IgD-negative memory B cell (primary cell): ENCODE data around the gene WNT8A. TPM values are rescaled to one million over a fixed set of nuclear protein-coding genes. Genes with fewer than 3 reads are reported as not detected.
A peak's percentile ranks its signal among the peaks of the same experiment; 100 is the strongest.
"Not testable (repeated sequence)": the region's sequence is repeated elsewhere in the genome, so short reads cannot be mapped to it uniquely, and the experiment has no call there.

Source experiments
- H3K27ac Mint-ChIP-seq, 3 donors: one replicate each; pipeline ENCODE4 v1.8.0; 2020 to 2022; ENCODE audit warnings: mild to moderate bottlenecking in 3 of 3, mixed read lengths in 3 of 3, moderate library complexity in 1 of 3
- H3K27me3 Mint-ChIP-seq: one replicate; pipeline ENCODE4 v1.8.0; 2021; ENCODE audit warnings: mixed read lengths
- H3K36me3 Mint-ChIP-seq: one replicate; pipeline ENCODE4 v1.8.0; 2020; ENCODE audit warnings: mild to moderate bottlenecking, mixed read lengths
- H3K4me1 Mint-ChIP-seq, 3 donors: one replicate each; pipeline ENCODE4 v1.8.0; 2020 to 2022; ENCODE audit warnings: mixed read lengths in 3 of 3, mild to moderate bottlenecking in 1 of 3
- H3K4me3 Mint-ChIP-seq, 4 donors: one replicate each; pipeline ENCODE4 v1.8.0; 2020 to 2022; ENCODE audit warnings: mild to moderate bottlenecking in 4 of 4, mixed read lengths in 4 of 4, moderate library complexity in 3 of 4
- H3K9me3 Mint-ChIP-seq, 3 donors: one replicate each; pipeline ENCODE4 v1.8.0; 2020 to 2021; ENCODE audit warnings: mixed read lengths in 3 of 3, mild to moderate bottlenecking in 1 of 3
- polyA plus RNA-seq: library from polyadenylated mRNA; unstranded; fragments of 300-500 nt; fragmentation: Illumina TruSeq; gene quantifications from one replicate; pipeline ENCODE4 v1.2.3, GENCODE V29; 2021

Gene WNT8A
- polyA plus RNA-seq, 1 donor from 2014 or later: not detected

- H3K27me3 Mint-ChIP-seq: no peaks in the 10 kb centered on the region
- no peak overlapping the region for H3K4me3 Mint-ChIP-seq
- no peaks in the 10 kb centered on the region for H3K36me3 Mint-ChIP-seq
These were observed 14.9 kb upstream of the WNT8A start for GRCh38 chr5:138068742-138069600.

DNA sequence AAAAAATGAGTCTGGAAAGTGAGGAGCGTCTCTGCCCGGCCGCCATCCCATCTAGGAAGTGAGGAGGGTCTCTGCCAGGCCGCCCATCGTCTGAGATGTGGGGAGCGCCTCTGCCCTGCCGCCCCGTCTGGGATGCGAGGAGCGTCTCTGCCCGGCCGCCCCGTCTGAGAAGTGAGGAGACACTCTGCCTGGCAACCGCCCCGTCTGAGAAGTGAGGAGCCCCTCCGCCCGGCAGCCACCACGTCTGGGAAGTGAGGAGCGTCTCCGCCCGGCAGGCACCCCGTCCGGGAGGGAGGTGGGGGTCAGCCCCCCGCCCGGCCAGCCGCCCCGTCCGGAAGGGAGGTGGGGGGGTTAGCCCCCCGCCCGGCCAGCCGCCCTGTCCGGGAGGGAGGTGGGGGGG, 13.8 kb upstream of the WNT8A start:
- H3K4me3 Mint-ChIP-seq, H3K9me3 Mint-ChIP-seq, H3K27ac Mint-ChIP-seq, H3K27me3 Mint-ChIP-seq, H3K4me1 Mint-ChIP-seq, H3K36me3 Mint-ChIP-seq: not testable (repeated sequence)

More at GRCh38 chr5:138068742-138069600, 14.9 kb upstream of the WNT8A start:
- Mint-ChIP-seq H3K4me1 (peaks cover 3 to 9% (median 5%) of the 10 kb centered on the region in 3 donors), H3K9me3 (no peaks in the 10 kb centered on the region), H3K27ac (no peak overlapping the region)

- Mint-ChIP-seq H3K4me3 (no peak overlapping the region), H3K36me3 (no peaks in the 10 kb centered on the region), H3K4me1 (peaks cover 5 to 11% (median 9%) of the 10 kb centered on the region in 3 donors), H3K9me3 (no peaks in the 10 kb centered on the region), H3K27ac (no peak overlapping the region), H3K27me3 (no peaks in the 10 kb centered on the region)
These were observed 6.7 kb upstream of the WNT8A start for GRCh38 chr5:138077064-138077696.

DNA sequence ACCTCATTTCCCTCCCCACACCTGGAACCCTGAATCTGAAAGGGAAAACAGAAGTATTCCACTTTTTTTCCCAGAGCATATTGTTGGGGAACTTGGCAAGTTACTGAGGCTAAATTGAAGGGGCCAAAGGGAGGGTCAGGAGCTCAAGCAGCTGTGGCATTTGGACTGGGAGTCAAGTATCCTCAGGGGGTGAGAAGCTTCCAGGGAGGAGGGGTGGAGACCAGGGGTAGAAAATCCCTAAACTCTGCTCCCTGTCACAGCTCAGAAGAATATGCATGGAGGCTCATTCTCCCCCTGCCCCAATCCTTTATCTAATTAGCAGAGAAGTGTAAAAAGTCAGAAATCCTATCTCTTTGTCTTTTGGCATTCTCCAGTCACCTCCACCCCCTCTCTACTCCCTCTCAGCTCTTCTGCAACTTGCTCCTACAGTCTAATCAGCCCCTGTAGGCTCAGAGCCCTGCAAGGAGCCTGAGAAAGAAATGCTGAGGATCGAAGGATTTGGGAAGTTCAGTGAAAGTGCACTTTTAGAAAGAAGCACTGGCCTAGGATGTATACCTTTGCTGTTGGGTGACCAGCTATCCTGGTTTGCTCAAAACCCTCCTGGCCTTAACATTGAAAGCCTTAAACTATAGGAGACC, 5.7 kb upstream of the WNT8A start:
- Mint-ChIP-seq H3K9me3 (no peaks in the 10 kb centered on the region), H3K27me3 (no peaks in the 10 kb centered on the region), H3K4me3 (no peak overlapping the region), H3K36me3 (no peaks in the 10 kb centered on the region), H3K27ac (no peak overlapping the region), H3K4me1 (peaks cover 5 to 11% (median 9%) of the 10 kb centered on the region in 3 donors)

- Mint-ChIP-seq H3K4me3 (no peak overlapping the region), H3K27me3 (no peaks in the 10 kb centered on the region), H3K4me1 (peaks cover 5 to 11% (median 9%) of the 10 kb centered on the region in 3 donors), H3K9me3 (no peaks in the 10 kb centered on the region), H3K36me3 (peaks cover 2% of the 10 kb centered on the region), H3K27ac (peak overlapping the region in 2 of 3 donors; percentile 31 to 89)
These were observed 1.8 kb upstream of the WNT8A start for GRCh38 chr5:138082033-138082432.

- no peaks in the 10 kb centered on the region for H3K36me3 Mint-ChIP-seq
- H3K4me1 Mint-ChIP-seq: no peaks in the 10 kb centered on the region
- no peak overlapping the region for H3K4me3 Mint-ChIP-seq
- no peaks in the 10 kb centered on the region for H3K9me3 Mint-ChIP-seq
- H3K27ac Mint-ChIP-seq: no peak overlapping the region
- H3K27me3 Mint-ChIP-seq: peaks cover 4% of the 10 kb centered on the region
These were observed 7.9 kb downstream of the WNT8A start for GRCh38 chr5:138091685-138092084.

DNA sequence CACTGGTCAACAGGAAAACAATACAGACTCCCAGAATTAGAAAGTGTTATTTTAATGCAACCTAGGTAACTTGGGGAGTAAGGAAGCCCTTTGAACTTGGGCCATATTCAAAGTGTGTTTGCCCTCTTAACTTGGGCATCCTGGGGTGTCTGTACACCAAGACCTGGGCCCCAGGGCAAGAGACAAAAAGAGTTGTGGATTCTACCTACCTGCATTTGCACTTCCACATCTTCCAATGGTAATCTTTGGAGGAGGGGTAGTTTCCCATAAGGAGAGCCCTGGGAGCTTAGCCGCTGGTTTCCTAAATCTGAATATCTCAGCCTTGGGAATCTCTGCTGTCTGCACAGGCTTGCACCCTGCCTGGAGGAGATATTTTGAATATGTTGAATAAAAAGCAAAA, 8.5 kb downstream of the WNT8A start:
- Mint-ChIP-seq H3K27ac (no peak overlapping the region), H3K27me3 (peaks cover 6% of the 10 kb centered on the region), H3K4me3 (no peak overlapping the region), H3K9me3 (no peaks in the 10 kb centered on the region), H3K4me1 (no peaks in the 10 kb centered on the region), H3K36me3 (no peaks in the 10 kb centered on the region)

DNA sequence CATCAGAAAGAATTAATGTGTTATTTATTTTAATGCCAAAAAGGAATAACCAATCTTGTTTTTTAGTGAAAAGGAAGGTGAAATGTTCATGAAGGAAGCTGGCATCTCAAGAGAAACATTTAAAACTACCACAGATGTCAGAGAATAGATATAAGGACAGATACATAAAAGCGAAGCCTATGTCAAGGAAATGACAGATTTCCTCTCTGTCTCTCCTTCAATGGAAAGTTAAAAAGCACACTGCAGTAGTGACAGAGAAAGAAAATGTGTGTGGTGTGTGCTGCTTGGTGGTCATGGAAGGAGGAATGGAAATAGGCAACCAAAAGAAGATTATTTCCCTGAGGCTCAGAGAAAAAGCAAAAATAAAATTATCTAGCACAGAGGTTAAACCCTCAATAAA, 9.2 kb downstream of the WNT8A start:
- Mint-ChIP-seq H3K9me3 (no peaks in the 10 kb centered on the region), H3K27ac (no peak overlapping the region), H3K36me3 (no peaks in the 10 kb centered on the region), H3K4me1 (no peaks in the 10 kb centered on the region), H3K27me3 (peaks cover 6% of the 10 kb centered on the region), H3K4me3 (no peak overlapping the region)

- no peak overlapping the region for H3K4me3 Mint-ChIP-seq
- H3K9me3 Mint-ChIP-seq: no peaks in the 10 kb centered on the region
- H3K36me3 Mint-ChIP-seq: peaks cover 3% of the 10 kb centered on the region
- H3K27me3 Mint-ChIP-seq: peaks cover 8% of the 10 kb centered on the region
- H3K4me1 Mint-ChIP-seq: no peaks in the 10 kb centered on the region
- H3K27ac Mint-ChIP-seq: no peak overlapping the region
These were observed 11.5 kb downstream of the WNT8A start for GRCh38 chr5:138095100-138095907.

DNA sequence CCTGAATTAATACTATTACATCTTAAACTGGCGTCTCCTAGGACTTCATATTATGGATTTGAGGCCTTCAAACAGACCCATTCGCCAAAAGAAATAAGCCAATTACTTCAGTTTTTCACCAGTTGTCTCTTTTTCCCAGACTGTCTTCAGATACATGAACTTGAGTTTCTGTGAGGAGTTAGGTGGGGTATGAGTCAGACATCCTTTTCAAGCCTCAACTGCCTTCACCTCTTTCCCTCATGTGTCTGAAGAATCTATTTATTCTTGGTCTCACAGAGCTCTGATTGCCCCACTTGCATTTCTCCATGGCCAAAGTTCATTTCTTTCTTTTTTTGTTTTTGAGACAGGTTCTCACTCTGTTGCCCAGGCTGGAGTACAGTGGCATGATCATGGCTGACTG, 12.5 kb downstream of the WNT8A start:
- H3K27ac Mint-ChIP-seq: no peak overlapping the region

GRCh38 chr5:138096997-138097828, 13.4 kb downstream of the WNT8A start:
- no peak overlapping the region for H3K4me3 Mint-ChIP-seq
- H3K27ac Mint-ChIP-seq: no peak overlapping the region
- H3K9me3 Mint-ChIP-seq: no peaks in the 10 kb centered on the region
- H3K36me3 Mint-ChIP-seq: peaks cover 3% of the 10 kb centered on the region
- peaks cover 0 to 2% (median 1%) of the 10 kb centered on the region in 3 donors for H3K4me1 Mint-ChIP-seq
- peaks cover 6% of the 10 kb centered on the region for H3K27me3 Mint-ChIP-seq

More for the DNA sequence above, 12.5 kb downstream of the WNT8A start:
- Mint-ChIP-seq H3K27me3 (peaks cover 6% of the 10 kb centered on the region), H3K9me3 (no peaks in the 10 kb centered on the region), H3K4me1 (peaks cover 0 to 1% (median under 1%) of the 10 kb centered on the region in 3 donors), H3K36me3 (peaks cover 3% of the 10 kb centered on the region), H3K4me3 (no peak overlapping the region)

GRCh38 chr5:138102454-138103318, 18.9 kb downstream of the WNT8A start:
- Mint-ChIP-seq H3K4me3 (peak overlapping the region in 2 of 4 donors; percentile 2 to 90), H3K27me3 (peaks cover 3% of the 10 kb centered on the region), H3K9me3 (no peaks in the 10 kb centered on the region), H3K4me1 (peaks cover 7 to 15% (median 8%) of the 10 kb centered on the region in 3 donors), H3K27ac (peak overlapping the region in 2 of 3 donors; percentile 25 to 78), H3K36me3 (peaks cover 3% of the 10 kb centered on the region)

- peaks cover 3% of the 10 kb centered on the region for H3K27me3 Mint-ChIP-seq
- peaks cover 7 to 15% (median 8%) of the 10 kb centered on the region in 3 donors for H3K4me1 Mint-ChIP-seq
- no peaks in the 10 kb centered on the region for H3K9me3 Mint-ChIP-seq
- peak overlapping the region in 1 of 4 donors; percentile 2 for H3K4me3 Mint-ChIP-seq
- H3K36me3 Mint-ChIP-seq: peaks cover 3% of the 10 kb centered on the region
- H3K27ac Mint-ChIP-seq: peak overlapping the region in 1 of 3 donors; percentile 25
These were observed 19.4 kb downstream of the WNT8A start for GRCh38 chr5:138103319-138103637.
